GM12875 (cell line): ENCODE results near the gene DCLK2.

ENCODE experiments used
- H3K4me3 ChIP-seq: one replicate; pipeline ENCODE4 v1.5.1; 2011; ENCODE audit warnings: low read depth, low read length, control low read depth
- TF ChIP-seq, protein P1 (sequence below): IDR thresholded peaks from 2 replicates; pipeline ENCODE4 v1.5.1; 2011; ENCODE audit warnings: low read depth, mild to moderate bottlenecking, control low read depth, inconsistent platforms, low read length, moderate library complexity, borderline replicate concordance; ENCODE audit not compliant: insufficient read depth

Gene DCLK2

DNA sequence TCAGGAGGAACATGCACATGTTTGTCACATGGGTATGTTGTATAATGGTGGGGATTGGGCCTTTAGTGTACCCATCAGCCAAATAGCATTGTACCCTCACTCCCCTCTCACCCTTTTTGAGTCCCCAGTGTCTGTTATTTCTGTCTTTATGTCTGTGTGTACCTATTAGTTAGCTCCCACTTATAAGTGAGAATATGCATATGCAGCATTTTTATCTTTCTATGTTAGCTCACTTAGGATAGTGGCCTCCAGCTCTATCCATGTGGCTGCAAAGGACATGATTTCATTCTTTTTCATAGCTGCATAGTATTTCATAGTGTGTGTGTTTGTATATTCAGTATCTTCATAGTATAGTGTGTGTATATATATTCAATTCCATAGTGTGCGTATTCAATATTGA lies 64.6 kb downstream of the DCLK2 start:
- H3K4me3 ChIP-seq: no peak overlapping the region
- TF ChIP-seq, protein P1, sequence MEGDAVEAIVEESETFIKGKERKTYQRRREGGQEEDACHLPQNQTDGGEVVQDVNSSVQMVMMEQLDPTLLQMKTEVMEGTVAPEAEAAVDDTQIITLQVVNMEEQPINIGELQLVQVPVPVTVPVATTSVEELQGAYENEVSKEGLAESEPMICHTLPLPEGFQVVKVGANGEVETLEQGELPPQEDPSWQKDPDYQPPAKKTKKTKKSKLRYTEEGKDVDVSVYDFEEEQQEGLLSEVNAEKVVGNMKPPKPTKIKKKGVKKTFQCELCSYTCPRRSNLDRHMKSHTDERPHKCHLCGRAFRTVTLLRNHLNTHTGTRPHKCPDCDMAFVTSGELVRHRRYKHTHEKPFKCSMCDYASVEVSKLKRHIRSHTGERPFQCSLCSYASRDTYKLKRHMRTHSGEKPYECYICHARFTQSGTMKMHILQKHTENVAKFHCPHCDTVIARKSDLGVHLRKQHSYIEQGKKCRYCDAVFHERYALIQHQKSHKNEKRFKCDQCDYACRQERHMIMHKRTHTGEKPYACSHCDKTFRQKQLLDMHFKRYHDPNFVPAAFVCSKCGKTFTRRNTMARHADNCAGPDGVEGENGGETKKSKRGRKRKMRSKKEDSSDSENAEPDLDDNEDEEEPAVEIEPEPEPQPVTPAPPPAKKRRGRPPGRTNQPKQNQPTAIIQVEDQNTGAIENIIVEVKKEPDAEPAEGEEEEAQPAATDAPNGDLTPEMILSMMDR: no peak

DNA sequence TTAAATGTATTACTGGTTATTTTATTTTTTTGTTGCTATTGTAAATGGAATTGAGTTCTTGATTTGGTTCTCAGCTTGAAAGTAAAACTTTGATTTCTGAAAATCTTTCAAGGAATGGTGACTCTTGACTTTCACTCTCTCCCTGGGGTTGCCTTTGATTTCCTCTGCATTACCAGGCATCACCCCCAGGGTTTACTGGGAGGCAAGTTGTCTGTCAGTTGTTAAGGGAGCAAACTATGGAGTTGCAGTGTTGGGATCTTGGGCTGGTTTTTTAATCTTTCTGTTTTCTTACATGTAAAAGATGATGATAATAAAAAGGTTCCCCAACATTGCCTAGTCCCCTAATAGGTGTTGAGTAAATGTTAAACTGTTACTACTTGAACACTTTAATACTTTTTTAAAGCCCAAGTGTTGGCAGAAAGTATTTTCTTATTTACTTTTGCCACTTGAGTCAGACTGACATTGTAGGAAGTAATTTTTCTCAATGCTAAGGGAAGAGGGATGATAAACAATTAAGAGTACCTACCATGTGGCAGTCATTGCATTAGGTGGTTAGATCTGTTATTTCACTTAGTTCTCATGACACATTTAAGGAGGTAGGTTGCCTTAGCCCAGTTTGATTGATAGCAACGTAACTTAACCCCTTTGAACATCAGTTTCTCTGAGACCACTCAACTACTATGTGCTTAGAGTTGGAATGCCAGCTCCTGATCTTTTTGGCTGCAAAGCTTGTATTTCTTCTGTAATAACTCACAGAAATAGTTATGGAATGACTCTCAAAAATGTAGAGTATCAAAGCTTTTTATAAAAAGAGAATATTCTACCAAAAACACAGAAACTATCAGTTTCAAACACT lies 67.1 kb downstream of the DCLK2 start:
- TF ChIP-seq, protein P1: no peak
- H3K4me3 ChIP-seq: no peak overlapping the region

DNA sequence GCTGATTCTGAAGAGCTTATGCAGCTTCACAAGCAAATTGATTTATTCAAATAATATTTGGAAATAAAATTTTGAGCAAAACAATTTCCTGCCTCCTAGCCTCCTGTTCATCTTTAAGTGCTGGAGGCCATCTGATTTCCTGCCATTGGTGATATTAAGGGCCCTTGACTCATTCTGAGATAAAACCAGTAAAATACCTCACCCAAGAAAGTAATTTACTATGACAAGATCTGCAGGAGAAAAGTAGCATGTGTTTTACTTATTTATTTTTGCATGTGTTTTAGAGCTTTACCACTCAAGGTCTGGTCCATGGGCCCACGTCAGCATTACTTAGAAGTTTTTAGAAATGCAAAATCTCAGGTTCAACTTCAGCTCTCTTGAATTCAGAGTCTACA lies 67.7 kb downstream of the DCLK2 start:
- no peak overlapping the region for H3K4me3 ChIP-seq
- TF ChIP-seq, protein P1: no peak

DNA sequence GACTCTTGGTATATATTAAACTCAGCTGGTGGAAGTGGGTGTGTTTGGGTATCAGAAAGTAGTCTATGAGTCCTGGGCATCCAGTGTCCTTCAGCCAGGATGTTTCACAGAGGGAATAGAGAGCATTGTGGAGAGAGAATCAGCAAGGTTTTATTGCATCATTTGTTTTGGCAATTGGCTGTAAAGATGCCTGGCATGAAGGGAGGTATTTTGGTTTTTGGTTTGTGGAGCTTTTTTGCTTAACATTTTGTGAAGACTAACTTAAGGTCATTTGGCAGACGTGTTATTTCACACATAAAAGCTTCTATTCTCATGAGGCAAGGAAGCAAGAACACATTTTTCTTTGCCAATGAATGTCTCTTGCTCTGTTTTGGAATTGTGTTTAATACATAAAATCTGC lies 71.1 kb downstream of the DCLK2 start:
- TF ChIP-seq, protein P1: no peak
- H3K4me3 ChIP-seq: no peak overlapping the region

DNA sequence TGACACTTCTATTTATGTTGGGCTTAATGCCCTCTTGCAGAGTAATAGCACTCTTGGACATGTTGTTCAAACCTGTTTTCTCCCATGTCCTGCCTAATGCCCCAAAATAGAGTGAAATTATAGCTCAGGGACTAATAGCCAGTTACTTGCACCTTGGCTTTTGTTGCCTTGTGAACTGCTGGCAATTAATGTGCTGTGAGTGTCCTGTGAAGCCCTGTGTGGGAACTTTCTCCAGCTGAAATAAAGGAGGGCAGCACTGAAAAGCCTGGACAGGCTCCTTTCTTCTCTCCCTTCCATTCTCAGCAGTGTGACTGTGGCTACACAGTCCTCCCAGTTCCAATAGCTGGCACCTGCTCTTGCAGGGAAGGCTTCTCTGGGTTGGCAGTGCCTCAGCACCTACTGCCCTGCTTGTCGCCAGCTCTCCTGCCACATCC lies 72.4 kb downstream of the DCLK2 start:
- H3K4me3 ChIP-seq: no peak overlapping the region
- TF ChIP-seq, protein P1: no peak

DNA sequence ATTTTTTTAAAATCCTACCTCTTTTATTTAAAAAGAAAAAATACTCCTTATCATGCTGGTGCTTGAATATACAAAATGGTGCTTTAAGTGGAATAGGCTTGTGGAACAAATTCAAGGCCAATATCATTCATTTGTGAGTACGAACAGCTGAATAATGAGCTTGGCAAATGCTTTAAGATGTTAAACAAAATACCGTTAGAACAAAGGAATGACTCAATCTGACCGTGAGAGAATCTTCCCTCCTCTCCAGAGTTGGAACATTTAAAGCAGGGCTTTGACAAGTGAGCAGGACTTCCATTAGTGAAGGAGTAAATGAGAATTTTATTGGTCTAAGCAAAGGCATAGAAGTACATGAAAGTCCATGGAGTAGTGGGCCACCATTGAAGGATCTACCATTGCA lies 74.5 kb downstream of the DCLK2 start:
- TF ChIP-seq, protein P1: no peak
- no peak overlapping the region for H3K4me3 ChIP-seq

DNA sequence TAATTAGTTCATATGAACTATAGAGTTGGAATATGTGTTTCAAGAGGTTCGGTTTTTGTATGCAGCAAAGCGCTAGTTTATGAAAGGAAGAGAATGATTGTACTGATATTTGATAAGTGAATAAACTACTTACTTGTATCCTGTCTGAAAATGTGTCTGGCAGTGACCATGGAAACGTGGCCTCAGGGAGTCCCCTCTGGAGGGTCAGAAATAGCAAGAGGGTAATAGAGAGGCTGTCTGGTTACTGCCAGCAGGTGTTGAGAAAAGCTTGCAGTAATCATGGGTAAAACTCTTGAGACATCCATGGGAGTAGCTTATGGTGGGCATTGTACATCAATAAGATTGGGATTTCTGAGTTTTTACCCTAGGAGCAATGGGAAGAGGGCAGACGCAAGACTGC lies 77.1 kb downstream of the DCLK2 start:
- no peak overlapping the region for H3K4me3 ChIP-seq
- TF ChIP-seq, protein P1: no peak
